ENCODE results near the gene CKAP4.

DNA sequence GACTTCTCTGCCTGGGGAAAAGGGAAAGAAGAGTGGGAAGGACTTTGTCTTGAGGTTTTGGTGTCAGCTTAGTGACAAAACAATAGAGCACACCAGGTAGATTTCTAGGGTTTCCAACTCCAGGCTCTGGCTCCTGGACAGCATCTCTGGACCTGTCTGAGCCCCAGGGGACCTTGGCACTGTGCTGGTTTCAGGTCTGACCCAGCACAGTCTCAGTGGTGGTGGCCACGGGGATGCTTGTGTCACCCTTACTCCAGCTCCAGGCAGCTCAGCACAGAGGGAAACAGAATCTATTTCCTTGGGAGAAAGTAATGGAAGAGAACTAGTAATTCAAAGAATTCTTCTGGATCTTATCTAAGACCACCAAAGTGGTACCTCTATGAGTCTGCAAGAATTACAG is 11.1 kb upstream of the CKAP4 start:
- TF ChIP-seq, protein P1, sequence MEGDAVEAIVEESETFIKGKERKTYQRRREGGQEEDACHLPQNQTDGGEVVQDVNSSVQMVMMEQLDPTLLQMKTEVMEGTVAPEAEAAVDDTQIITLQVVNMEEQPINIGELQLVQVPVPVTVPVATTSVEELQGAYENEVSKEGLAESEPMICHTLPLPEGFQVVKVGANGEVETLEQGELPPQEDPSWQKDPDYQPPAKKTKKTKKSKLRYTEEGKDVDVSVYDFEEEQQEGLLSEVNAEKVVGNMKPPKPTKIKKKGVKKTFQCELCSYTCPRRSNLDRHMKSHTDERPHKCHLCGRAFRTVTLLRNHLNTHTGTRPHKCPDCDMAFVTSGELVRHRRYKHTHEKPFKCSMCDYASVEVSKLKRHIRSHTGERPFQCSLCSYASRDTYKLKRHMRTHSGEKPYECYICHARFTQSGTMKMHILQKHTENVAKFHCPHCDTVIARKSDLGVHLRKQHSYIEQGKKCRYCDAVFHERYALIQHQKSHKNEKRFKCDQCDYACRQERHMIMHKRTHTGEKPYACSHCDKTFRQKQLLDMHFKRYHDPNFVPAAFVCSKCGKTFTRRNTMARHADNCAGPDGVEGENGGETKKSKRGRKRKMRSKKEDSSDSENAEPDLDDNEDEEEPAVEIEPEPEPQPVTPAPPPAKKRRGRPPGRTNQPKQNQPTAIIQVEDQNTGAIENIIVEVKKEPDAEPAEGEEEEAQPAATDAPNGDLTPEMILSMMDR (conservative IDR thresholded peaks at IDR 0.05) = no peak
- no peak for TF ChIP-seq ZFX (IDR thresholded peaks at IDR 0.05)

All from C4-2B (cell line).